PC-9 (cell line): ENCODE data around the gene SRPK2. TPM values are rescaled to one million over a fixed set of nuclear protein-coding genes. Genes with fewer than 3 reads are reported as not detected.

Experiments used
- BruUV-seq: library from RNA; stranded (reverse); fragments of 400-500 nt; replicated peaks from 2 replicates; lab custom pipeline; 2021; lab: Mats Ljungman, UMichigan
- CTCF ChIA-PET: fragments of 300-600 bp; sonication (Branson Sonifier 250); formaldehyde crosslinking; loops from one replicate; lab custom pipeline; 2022; ENCODE audit warnings: antibody characterized with exemption; lab: Charles Lee
- POLR2A ChIA-PET: fragments of 300-600 bp; sonication (Branson Sonifier 250); formaldehyde crosslinking; loops from one replicate; lab custom pipeline; 2022; ENCODE audit warnings: antibody characterized with exemption; ENCODE audit not compliant: unreplicated experiment; lab: Charles Lee
- DNase-seq, 2 experiments: peaks; one replicate each; pipeline versions ENCODE4 v3.0.0 to v3.0.0-alpha.2; 2015 to 2022; ENCODE audit warnings: mixed read lengths in 1 of 2
- H2AFZ ChIP-seq: fragments of 200-600 bp; sonication (generic); 2 replicates; pipeline ENCODE4 v1.8.1; 2017; ENCODE audit warnings: antibody characterized with exemption
- H3F3A ChIP-seq: fragments of 200-600 bp; sonication (generic); 2 replicates; pipeline ENCODE4 v1.8.1; 2017; ENCODE audit warnings: antibody characterized with exemption, mild to moderate bottlenecking, low read depth; ENCODE audit not compliant: insufficient read depth
- H3K27ac ChIP-seq: fragments of 200-600 bp; sonication (generic); 2 replicates; pipeline ENCODE4 v1.6.1; 2016; ENCODE audit warnings: mixed run types
- H3K27me3 ChIP-seq: fragments of 200-600 bp; sonication (generic); 2 replicates; pipeline ENCODE4 v1.6.1; 2016; ENCODE audit warnings: low read depth, mixed run types; ENCODE audit not compliant: insufficient read depth
- H3K36me3 ChIP-seq: fragments of 200-600 bp; sonication (generic); 2 replicates; pipeline ENCODE4 v1.6.1; 2016; ENCODE audit warnings: low read depth, mixed run types
- H3K4me1 ChIP-seq: fragments of 200-600 bp; sonication (generic); replicated peaks from 2 replicates; pipeline ENCODE4 v1.6.1; 2016; ENCODE audit warnings: mixed run types; ENCODE audit not compliant: insufficient read depth
- H3K4me2 ChIP-seq: fragments of 200-600 bp; sonication (generic); 2 replicates; pipeline ENCODE4 v1.6.1; 2017; ENCODE audit warnings: mixed run types
- H3K4me3 ChIP-seq: fragments of 200-600 bp; sonication (generic); 2 replicates; pipeline ENCODE4 v1.6.1; 2016; ENCODE audit warnings: mixed run types
- H3K79me2 ChIP-seq: fragments of 200-600 bp; sonication (generic); 2 replicates; pipeline ENCODE4 v1.6.1; 2017; ENCODE audit warnings: low read depth, mixed run types
- H3K9me2 ChIP-seq: fragments of 200-600 bp; sonication (generic); 2 replicates; pipeline ENCODE4 v1.8.1; 2017; ENCODE audit warnings: mild to moderate bottlenecking; ENCODE audit not compliant: insufficient read depth
- H3K9me3 ChIP-seq: fragments of 200-600 bp; sonication (generic); 2 replicates; pipeline ENCODE4 v1.8.1; 2016; ENCODE audit warnings: low read depth; ENCODE audit not compliant: insufficient read depth
- H4K20me1 ChIP-seq: fragments of 200-600 bp; sonication (generic); 2 replicates; pipeline ENCODE4 v1.8.1; 2017; ENCODE audit not compliant: insufficient read depth
- EZH2 ChIP-seq: fragments of 200-600 bp; sonication (generic); IDR thresholded peaks from 2 replicates; pipeline ENCODE4 v1.8.0; 2017; ENCODE audit warnings: antibody characterized with exemption, low read depth
- intact Hi-C: fragments of 100-400 bp; cut with micrococcal nuclease; formaldehyde crosslinking; loops from one replicate; pipeline ENCODE4 v1.10.0; 2022; ENCODE audit not compliant: unreplicated experiment
- total RNA-seq: library from RNA; stranded (reverse); gene quantifications from 2 replicates; pipeline ENCODE4 v1.2.3, GENCODE V29; 2021
- TF ChIP-seq, protein P1 (sequence below): fragments of 200-600 bp; sonication (generic); conservative IDR thresholded peaks from 2 replicates; pipeline ENCODE4 v1.6.1; 2017; ENCODE audit warnings: mixed run types, antibody characterized with exemption, mild to moderate bottlenecking, moderate library complexity

SRPK2 gene
- total RNA-seq, 1 experiment from 2014 or later = 60.6 TPM

GRCh38 chr7:105289704-105290103, 99.0 kb downstream of the SRPK2 start:
- Histone ChIP-seq H3K9me3 (no peaks in the 10 kb centered on the region), H2AFZ (no peak overlapping the region), H3K9me2 (no peaks in the 10 kb centered on the region), H3K36me3 (no peaks in the 10 kb centered on the region), H3K27me3 (no peaks in the 10 kb centered on the region), H3K79me2 (no peaks in the 10 kb centered on the region; the same call in 1 of the 2 replicates), H3K4me2 (no peak overlapping the region), H3K4me3 (no peak overlapping the region), H3K4me1 (no peaks in the 10 kb centered on the region), H3K27ac (no peak overlapping the region), H3F3A (no peaks in the 10 kb centered on the region), H4K20me1 (peaks cover 4% of the 10 kb centered on the region; the same call in 1 of the 2 replicates)
- ChIA-PET POLR2A (no interaction called here), CTCF (no interaction called here)
- BruUV-seq = no TSS peak
- TF ChIP-seq EZH2 = no peak
- TF ChIP-seq, protein P1, sequence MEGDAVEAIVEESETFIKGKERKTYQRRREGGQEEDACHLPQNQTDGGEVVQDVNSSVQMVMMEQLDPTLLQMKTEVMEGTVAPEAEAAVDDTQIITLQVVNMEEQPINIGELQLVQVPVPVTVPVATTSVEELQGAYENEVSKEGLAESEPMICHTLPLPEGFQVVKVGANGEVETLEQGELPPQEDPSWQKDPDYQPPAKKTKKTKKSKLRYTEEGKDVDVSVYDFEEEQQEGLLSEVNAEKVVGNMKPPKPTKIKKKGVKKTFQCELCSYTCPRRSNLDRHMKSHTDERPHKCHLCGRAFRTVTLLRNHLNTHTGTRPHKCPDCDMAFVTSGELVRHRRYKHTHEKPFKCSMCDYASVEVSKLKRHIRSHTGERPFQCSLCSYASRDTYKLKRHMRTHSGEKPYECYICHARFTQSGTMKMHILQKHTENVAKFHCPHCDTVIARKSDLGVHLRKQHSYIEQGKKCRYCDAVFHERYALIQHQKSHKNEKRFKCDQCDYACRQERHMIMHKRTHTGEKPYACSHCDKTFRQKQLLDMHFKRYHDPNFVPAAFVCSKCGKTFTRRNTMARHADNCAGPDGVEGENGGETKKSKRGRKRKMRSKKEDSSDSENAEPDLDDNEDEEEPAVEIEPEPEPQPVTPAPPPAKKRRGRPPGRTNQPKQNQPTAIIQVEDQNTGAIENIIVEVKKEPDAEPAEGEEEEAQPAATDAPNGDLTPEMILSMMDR = no peak
- no peak for DNase-seq
- intact Hi-C loops = no loop called here

DNA sequence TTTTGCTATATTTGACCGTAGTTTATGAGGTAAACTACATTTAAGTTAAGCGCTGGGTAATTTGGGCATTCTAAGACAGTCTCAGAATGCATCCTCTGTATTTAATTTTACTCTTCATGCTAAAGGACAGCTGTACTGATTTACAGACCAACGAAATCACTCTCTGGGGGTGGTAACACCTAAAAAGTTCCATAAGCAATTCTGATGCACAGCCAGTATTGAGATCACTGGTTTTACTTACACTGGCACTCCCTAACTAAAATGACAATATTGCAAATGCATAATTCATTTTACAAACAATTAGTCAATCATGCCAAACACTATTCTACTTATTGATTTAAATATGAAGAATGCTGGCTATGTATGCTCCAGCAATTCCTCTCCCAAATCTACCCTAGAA, 102.3 kb downstream of the SRPK2 start:
- DNase-seq = no peak
- ChIA-PET CTCF (no interaction called here), POLR2A (no interaction called here)
- Histone ChIP-seq H3K36me3 (no peaks in the 10 kb centered on the region), H3K4me3 (no peak overlapping the region), H3K9me2 (no peaks in the 10 kb centered on the region), H3K9me3 (no peaks in the 10 kb centered on the region), H3K4me1 (no peaks in the 10 kb centered on the region), H3K27me3 (no peaks in the 10 kb centered on the region), H3K4me2 (no peak overlapping the region), H3F3A (no peaks in the 10 kb centered on the region), H3K79me2 (no peaks in the 10 kb centered on the region; the same call in 1 of the 2 replicates), H3K27ac (no peak overlapping the region), H2AFZ (no peak overlapping the region), H4K20me1 (peaks cover 12% of the 10 kb centered on the region; the same call in 1 of the 2 replicates)
- no TSS peak for BruUV-seq
- intact Hi-C loops = no loop called here
- TF ChIP-seq, protein P1 = no peak
- no peak for TF ChIP-seq EZH2

DNA sequence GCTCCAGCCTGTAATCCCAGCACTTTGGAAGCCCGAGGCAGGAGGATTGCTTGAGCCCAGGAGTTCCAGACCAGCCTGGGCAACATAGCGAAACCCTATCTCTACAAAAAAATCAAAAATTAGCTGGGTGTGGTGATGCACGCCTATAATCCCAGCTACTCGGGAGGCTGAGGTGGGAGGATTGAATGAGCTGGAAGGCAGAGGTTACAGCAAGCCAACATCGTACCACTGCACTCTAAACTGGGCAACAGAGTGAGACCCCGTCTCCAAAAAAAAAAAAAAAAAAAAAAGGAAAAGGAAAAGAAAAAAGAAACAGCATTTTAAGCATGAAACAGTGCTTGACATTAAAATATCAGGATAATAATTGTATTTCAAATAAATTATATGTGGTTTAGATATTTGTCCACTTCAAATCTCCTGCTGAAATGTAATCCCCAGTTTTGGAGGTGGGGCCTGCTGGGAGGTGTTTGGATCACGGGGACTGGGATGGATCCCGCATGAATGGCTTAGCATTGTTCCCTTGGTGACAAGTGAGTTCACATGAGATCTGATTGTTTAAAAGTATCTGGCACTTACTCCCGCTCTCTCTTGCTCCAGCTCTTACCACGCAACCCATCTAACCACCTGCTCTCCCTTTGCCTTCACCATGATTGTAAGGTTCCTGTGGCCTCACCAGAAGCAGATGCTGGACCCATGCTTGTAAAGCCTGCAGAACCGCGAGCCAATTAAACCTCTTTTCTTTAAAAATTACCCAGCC, 103.4 kb downstream of the SRPK2 start:
- POLR2A ChIA-PET = interaction anchor here (0.5 kb wide), 1 partner anchor 101 kb away, joined by 10 read pairs; no protein-coding TSS in a partner anchor
- Histone ChIP-seq H3K9me3 (no peaks in the 10 kb centered on the region), H3K9me2 (no peaks in the 10 kb centered on the region), H3K27me3 (no peaks in the 10 kb centered on the region), H4K20me1 (peaks cover 12% of the 10 kb centered on the region; the same call in 1 of the 2 replicates), H3K4me1 (no peaks in the 10 kb centered on the region), H3K79me2 (peaks cover 4% of the 10 kb centered on the region; the same call in 1 of the 2 replicates), H2AFZ (no peak overlapping the region), H3K4me3 (no peak overlapping the region), H3F3A (no peaks in the 10 kb centered on the region), H3K4me2 (no peak overlapping the region), H3K27ac (no peak overlapping the region), H3K36me3 (no peaks in the 10 kb centered on the region)
- CTCF ChIA-PET = no interaction called here
- intact Hi-C loops = no loop called here
- no TSS peak for BruUV-seq
- TF ChIP-seq EZH2 = no peak
- TF ChIP-seq, protein P1 = no peak
- DNase-seq = no peak
